ENCODE results near the gene SLC6A19.

- TF ChIP-seq POLR2AphosphoS5 (IDR thresholded peaks at IDR 0.05; ENCODE audit: low read depth), result no peak
- TF ChIP-seq CTCF (IDR thresholded peaks at IDR 0.05; ENCODE audit: insufficient read depth, low read length), result no peak
Observed at GRCh38 chr5:1245905-1246576, 44.6 kb downstream of the SLC6A19 start.
